GM23338 (cell line): Measurements from ENCODE around the gene RAMP3. TPM values are rescaled to one million over a fixed set of nuclear protein-coding genes. Genes with fewer than 3 reads are reported as not detected.

Source experiments
- ATAC-seq: fragments of 200-7000 bp; cut with Tn5 transposase; 3 replicates; pipeline ENCODE4 v1.9.1; 2020
- DNase-seq: peaks from one replicate; pipeline ENCODE4 v3.0.0-alpha.2; 2015; ENCODE audit warnings: low spot score
- H2AFZ ChIP-seq: fragments of 200-600 bp; sonication (generic); 2 replicates; pipeline ENCODE4 v1.8.0; 2016; ENCODE audit warnings: antibody characterized with exemption, mild to moderate bottlenecking, moderate library complexity
- H3F3A ChIP-seq: fragments of 200-600 bp; sonication (generic); replicated peaks from 2 replicates; pipeline ENCODE4 v1.8.0; 2017; ENCODE audit warnings: antibody characterized with exemption, mixed run types, low read depth
- H3K27ac ChIP-seq: fragments of 200-600 bp; sonication (generic); 2 replicates; pipeline ENCODE4 v1.6.1; 2016; ENCODE audit warnings: low read depth
- H3K27me3 ChIP-seq: fragments of 200-600 bp; sonication (generic); 2 replicates; pipeline ENCODE4 v1.8.0; 2016; ENCODE audit warnings: mild to moderate bottlenecking, mixed run types, moderate library complexity; ENCODE audit not compliant: insufficient read depth
- H3K36me3 ChIP-seq: fragments of 200-600 bp; sonication (generic); 2 replicates; pipeline ENCODE4 v1.8.0; 2016; ENCODE audit warnings: mild to moderate bottlenecking; ENCODE audit not compliant: insufficient read depth
- H3K4me1 ChIP-seq: fragments of 200-600 bp; sonication (generic); 2 replicates; pipeline ENCODE4 v1.8.0; 2016; ENCODE audit warnings: mild to moderate bottlenecking, moderate library complexity; ENCODE audit not compliant: insufficient read depth
- H3K4me2 ChIP-seq: fragments of 200-600 bp; sonication (generic); 2 replicates; pipeline ENCODE4 v1.7.1; 2017; ENCODE audit warnings: mixed run types
- H3K4me3 ChIP-seq: fragments of 200-600 bp; sonication (generic); 2 replicates; pipeline ENCODE4 v1.6.1; 2016; ENCODE audit warnings: mixed run types
- H3K79me2 ChIP-seq: fragments of 200-600 bp; sonication (generic); replicated peaks from 2 replicates; pipeline ENCODE4 v1.8.0; 2017; ENCODE audit warnings: mild to moderate bottlenecking; ENCODE audit not compliant: insufficient read depth
- H3K9me2 ChIP-seq: fragments of 200-600 bp; sonication (generic); 2 replicates; pipeline ENCODE4 v1.8.0; 2017; ENCODE audit not compliant: insufficient read depth
- H4K20me1 ChIP-seq: fragments of 200-600 bp; sonication (generic); replicated peaks from 2 replicates; pipeline ENCODE4 v1.8.0; 2017; ENCODE audit warnings: mild to moderate bottlenecking; ENCODE audit not compliant: insufficient read depth
- H3K27ac Mint-ChIP-seq: 2 replicates; pipeline ENCODE4 v1.8.0; 2020; ENCODE audit warnings: inconsistent platforms, mild to moderate bottlenecking, moderate library complexity, mixed read lengths
- H3K27me3 Mint-ChIP-seq: 3 replicates; pipeline ENCODE4 v1.8.0; 2022; ENCODE audit warnings: low read depth, mild to moderate bottlenecking, moderate library complexity, mixed read lengths, inconsistent platforms; ENCODE audit not compliant: insufficient read depth, poor library complexity
- H3K36me3 Mint-ChIP-seq: 3 replicates; pipeline ENCODE4 v1.8.0; 2021; ENCODE audit warnings: low read depth, mild to moderate bottlenecking, inconsistent platforms, moderate library complexity, mixed read lengths
- H3K4me1 Mint-ChIP-seq: 3 replicates; pipeline ENCODE4 v1.8.0; 2020; ENCODE audit warnings: mild to moderate bottlenecking, inconsistent platforms, mixed read lengths
- H3K4me3 Mint-ChIP-seq: 3 replicates; pipeline ENCODE4 v1.8.0; 2021; ENCODE audit warnings: moderate library complexity, mild to moderate bottlenecking, inconsistent platforms, mixed read lengths
- H3K9me3 Mint-ChIP-seq: 3 replicates; pipeline ENCODE4 v1.8.0; 2020; ENCODE audit warnings: moderate library complexity, mild to moderate bottlenecking, inconsistent platforms, mixed read lengths
- EZH2 ChIP-seq: fragments of 200-600 bp; sonication (generic); IDR thresholded peaks from one replicate; pipeline ENCODE4 v1.8.0; 2017; ENCODE audit warnings: antibody characterized with exemption, mild to moderate bottlenecking, low read depth; ENCODE audit not compliant: unreplicated experiment
- NANOG ChIP-seq: IDR thresholded peaks from 2 replicates; pipeline ENCODE4 v1.6.1; 2016; ENCODE audit warnings: antibody characterized with exemption, borderline replicate concordance
- ZNF331 ChIP-seq: fragments of 250-450 bp; sonication (Bioruptor Pico); IDR thresholded peaks from 2 replicates; pipeline ENCODE4 v1.5.0; 2020; ENCODE audit warnings: low read depth, mild to moderate bottlenecking, moderate library complexity
- polyA plus RNA-seq: library from polyadenylated mRNA; unstranded; fragments of >200 nt; fragmentation: Nextera tagmentation; extraction: Ambion mirVana; gene quantifications from 2 replicates; pipeline ENCODE4 v1.2.1, GENCODE V29; 2016
- total RNA-seq: library from RNA; depleted of rRNA; stranded (reverse); fragments of >200 nt; shearing (Covaris generic); gene quantifications from 2 replicates; pipeline ENCODE4 v1.2.3, GENCODE V29; 2014
- TF ChIP-seq, protein P1 (sequence below): IDR thresholded peaks from one replicate; pipeline ENCODE4 v1.6.1; 2018; ENCODE audit warnings: antibody characterized with exemption; ENCODE audit not compliant: unreplicated experiment
- TF ChIP-seq, protein P2 (sequence below): fragments of 250-450 bp; sonication (Bioruptor Pico); IDR thresholded peaks from 2 replicates; pipeline ENCODE4 v1.5.0; 2020; ENCODE audit warnings: mild to moderate bottlenecking, moderate library complexity
- TF ChIP-seq, protein P3 (sequence below): IDR thresholded peaks from 2 replicates; pipeline ENCODE4 v1.6.1; 2016; ENCODE audit warnings: antibody characterized with exemption
- TF ChIP-seq, protein P4 (sequence below), 2 experiments: fragments of 200-600 bp in 1 of 2; sonication (generic) in 1 of 2; conservative IDR thresholded peaks; 2 replicates each; pipeline versions ENCODE4 v1.5.1 to v1.6.1; 2016 to 2017; ENCODE audit warnings: antibody characterized with exemption in 2 of 2, low read depth in 2 of 2, mild to moderate bottlenecking in 2 of 2, moderate library complexity in 1 of 2

RAMP3 gene
- total and polyA plus RNA-seq, 2 experiments from 2014 or later = 1.1 to 4.6 TPM

DNA sequence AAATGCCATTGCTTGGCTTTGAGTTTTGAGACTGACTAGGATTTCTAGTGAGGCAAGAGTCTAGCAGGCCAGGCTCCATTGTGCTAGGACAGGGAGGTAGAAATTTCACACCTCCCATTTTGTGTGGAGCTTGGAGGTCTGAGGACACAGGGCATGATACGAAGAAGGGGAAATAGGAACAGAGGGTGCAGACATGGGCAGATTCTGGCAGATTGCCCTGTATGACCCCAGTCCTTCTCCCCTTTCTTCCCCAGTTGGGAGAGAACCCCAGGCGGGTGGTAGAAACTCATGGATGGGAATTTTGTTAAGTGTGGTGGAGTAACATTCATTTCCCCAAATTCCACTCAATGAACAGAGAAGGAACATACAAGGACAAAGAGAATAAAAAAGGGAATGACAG lies 54.4 kb downstream of the RAMP3 start:
- H3F3A ChIP-seq = no peaks in the 10 kb centered on the region
- H3K4me2 ChIP-seq = no peak overlapping the region
- no peak for DNase-seq
- no peak for ATAC-seq
- H3K4me1 Mint-ChIP-seq = no peaks in the 10 kb centered on the region
- H3K27me3 ChIP-seq = no peaks in the 10 kb centered on the region
- peaks cover 7% of the 10 kb centered on the region for H3K27me3 Mint-ChIP-seq
- H3K4me3 Mint-ChIP-seq = no peak overlapping the region
- H3K9me3 Mint-ChIP-seq = no peaks in the 10 kb centered on the region
- no peaks in the 10 kb centered on the region for H3K36me3 ChIP-seq
- no peak overlapping the region for H3K27ac ChIP-seq
- H3K4me1 ChIP-seq = no peaks in the 10 kb centered on the region
- no peaks in the 10 kb centered on the region for H4K20me1 ChIP-seq
- no peak overlapping the region for H3K4me3 ChIP-seq
- TF ChIP-seq, protein P1, sequence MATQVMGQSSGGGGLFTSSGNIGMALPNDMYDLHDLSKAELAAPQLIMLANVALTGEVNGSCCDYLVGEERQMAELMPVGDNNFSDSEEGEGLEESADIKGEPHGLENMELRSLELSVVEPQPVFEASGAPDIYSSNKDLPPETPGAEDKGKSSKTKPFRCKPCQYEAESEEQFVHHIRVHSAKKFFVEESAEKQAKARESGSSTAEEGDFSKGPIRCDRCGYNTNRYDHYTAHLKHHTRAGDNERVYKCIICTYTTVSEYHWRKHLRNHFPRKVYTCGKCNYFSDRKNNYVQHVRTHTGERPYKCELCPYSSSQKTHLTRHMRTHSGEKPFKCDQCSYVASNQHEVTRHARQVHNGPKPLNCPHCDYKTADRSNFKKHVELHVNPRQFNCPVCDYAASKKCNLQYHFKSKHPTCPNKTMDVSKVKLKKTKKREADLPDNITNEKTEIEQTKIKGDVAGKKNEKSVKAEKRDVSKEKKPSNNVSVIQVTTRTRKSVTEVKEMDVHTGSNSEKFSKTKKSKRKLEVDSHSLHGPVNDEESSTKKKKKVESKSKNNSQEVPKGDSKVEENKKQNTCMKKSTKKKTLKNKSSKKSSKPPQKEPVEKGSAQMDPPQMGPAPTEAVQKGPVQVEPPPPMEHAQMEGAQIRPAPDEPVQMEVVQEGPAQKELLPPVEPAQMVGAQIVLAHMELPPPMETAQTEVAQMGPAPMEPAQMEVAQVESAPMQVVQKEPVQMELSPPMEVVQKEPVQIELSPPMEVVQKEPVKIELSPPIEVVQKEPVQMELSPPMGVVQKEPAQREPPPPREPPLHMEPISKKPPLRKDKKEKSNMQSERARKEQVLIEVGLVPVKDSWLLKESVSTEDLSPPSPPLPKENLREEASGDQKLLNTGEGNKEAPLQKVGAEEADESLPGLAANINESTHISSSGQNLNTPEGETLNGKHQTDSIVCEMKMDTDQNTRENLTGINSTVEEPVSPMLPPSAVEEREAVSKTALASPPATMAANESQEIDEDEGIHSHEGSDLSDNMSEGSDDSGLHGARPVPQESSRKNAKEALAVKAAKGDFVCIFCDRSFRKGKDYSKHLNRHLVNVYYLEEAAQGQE = no peak
- TF ChIP-seq EZH2 = no peak
- TF ChIP-seq, protein P2, sequence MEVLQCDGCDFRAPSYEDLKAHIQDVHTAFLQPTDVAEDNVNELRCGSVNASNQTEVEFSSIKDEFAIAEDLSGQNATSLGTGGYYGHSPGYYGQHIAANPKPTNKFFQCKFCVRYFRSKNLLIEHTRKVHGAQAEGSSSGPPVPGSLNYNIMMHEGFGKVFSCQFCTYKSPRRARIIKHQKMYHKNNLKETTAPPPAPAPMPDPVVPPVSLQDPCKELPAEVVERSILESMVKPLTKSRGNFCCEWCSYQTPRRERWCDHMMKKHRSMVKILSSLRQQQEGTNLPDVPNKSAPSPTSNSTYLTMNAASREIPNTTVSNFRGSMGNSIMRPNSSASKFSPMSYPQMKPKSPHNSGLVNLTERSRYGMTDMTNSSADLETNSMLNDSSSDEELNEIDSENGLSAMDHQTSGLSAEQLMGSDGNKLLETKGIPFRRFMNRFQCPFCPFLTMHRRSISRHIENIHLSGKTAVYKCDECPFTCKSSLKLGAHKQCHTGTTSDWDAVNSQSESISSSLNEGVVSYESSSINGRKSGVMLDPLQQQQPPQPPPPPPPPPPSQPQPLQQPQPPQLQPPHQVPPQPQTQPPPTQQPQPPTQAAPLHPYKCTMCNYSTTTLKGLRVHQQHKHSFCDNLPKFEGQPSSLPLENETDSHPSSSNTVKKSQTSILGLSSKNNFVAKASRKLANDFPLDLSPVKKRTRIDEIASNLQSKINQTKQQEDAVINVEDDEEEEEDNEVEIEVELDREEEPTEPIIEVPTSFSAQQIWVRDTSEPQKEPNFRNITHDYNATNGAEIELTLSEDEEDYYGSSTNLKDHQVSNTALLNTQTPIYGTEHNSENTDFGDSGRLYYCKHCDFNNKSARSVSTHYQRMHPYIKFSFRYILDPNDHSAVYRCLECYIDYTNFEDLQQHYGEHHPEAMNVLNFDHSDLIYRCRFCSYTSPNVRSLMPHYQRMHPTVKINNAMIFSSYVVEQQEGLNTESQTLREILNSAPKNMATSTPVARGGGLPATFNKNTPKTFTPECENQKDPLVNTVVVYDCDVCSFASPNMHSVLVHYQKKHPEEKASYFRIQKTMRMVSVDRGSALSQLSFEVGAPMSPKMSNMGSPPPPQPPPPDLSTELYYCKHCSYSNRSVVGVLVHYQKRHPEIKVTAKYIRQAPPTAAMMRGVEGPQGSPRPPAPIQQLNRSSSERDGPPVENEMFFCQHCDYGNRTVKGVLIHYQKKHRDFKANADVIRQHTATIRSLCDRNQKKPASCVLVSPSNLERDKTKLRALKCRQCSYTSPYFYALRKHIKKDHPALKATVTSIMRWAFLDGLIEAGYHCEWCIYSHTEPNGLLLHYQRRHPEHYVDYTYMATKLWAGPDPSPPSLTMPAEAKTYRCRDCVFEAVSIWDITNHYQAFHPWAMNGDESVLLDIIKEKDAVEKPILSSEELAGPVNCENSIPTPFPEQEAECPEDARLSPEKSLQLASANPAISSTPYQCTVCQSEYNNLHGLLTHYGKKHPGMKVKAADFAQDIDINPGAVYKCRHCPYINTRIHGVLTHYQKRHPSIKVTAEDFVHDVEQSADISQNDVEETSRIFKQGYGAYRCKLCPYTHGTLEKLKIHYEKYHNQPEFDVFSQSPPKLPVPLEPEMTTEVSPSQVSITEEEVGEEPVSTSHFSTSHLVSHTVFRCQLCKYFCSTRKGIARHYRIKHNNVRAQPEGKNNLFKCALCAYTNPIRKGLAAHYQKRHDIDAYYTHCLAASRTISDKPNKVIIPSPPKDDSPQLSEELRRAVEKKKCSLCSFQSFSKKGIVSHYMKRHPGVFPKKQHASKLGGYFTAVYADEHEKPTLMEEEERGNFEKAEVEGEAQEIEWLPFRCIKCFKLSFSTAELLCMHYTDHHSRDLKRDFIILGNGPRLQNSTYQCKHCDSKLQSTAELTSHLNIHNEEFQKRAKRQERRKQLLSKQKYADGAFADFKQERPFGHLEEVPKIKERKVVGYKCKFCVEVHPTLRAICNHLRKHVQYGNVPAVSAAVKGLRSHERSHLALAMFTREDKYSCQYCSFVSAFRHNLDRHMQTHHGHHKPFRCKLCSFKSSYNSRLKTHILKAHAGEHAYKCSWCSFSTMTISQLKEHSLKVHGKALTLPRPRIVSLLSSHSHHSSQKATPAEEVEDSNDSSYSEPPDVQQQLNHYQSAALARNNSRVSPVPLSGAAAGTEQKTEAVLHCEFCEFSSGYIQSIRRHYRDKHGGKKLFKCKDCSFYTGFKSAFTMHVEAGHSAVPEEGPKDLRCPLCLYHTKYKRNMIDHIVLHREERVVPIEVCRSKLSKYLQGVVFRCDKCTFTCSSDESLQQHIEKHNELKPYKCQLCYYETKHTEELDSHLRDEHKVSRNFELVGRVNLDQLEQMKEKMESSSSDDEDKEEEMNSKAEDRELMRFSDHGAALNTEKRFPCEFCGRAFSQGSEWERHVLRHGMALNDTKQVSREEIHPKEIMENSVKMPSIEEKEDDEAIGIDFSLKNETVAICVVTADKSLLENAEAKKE = no peak
- TF ChIP-seq, protein P3, sequence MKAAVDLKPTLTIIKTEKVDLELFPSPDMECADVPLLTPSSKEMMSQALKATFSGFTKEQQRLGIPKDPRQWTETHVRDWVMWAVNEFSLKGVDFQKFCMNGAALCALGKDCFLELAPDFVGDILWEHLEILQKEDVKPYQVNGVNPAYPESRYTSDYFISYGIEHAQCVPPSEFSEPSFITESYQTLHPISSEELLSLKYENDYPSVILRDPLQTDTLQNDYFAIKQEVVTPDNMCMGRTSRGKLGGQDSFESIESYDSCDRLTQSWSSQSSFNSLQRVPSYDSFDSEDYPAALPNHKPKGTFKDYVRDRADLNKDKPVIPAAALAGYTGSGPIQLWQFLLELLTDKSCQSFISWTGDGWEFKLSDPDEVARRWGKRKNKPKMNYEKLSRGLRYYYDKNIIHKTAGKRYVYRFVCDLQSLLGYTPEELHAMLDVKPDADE = no peak
- TF ChIP-seq, protein P4, sequence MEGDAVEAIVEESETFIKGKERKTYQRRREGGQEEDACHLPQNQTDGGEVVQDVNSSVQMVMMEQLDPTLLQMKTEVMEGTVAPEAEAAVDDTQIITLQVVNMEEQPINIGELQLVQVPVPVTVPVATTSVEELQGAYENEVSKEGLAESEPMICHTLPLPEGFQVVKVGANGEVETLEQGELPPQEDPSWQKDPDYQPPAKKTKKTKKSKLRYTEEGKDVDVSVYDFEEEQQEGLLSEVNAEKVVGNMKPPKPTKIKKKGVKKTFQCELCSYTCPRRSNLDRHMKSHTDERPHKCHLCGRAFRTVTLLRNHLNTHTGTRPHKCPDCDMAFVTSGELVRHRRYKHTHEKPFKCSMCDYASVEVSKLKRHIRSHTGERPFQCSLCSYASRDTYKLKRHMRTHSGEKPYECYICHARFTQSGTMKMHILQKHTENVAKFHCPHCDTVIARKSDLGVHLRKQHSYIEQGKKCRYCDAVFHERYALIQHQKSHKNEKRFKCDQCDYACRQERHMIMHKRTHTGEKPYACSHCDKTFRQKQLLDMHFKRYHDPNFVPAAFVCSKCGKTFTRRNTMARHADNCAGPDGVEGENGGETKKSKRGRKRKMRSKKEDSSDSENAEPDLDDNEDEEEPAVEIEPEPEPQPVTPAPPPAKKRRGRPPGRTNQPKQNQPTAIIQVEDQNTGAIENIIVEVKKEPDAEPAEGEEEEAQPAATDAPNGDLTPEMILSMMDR (conservative IDR thresholded peaks at IDR 0.05; ENCODE audit: low read depth in 2 of 2) = no peak
- no peak for TF ChIP-seq NANOG
- no peak for TF ChIP-seq ZNF331
- H3K9me2 ChIP-seq = no peaks in the 10 kb centered on the region
- H3K27ac Mint-ChIP-seq = no peak overlapping the region
- H3K36me3 Mint-ChIP-seq = no peaks in the 10 kb centered on the region
- H2AFZ ChIP-seq = no peak overlapping the region
- no peaks in the 10 kb centered on the region for H3K79me2 ChIP-seq
